BJ (cell line): ENCODE results near the gene ZNF782. TPM values are rescaled to one million over a fixed set of nuclear protein-coding genes. Genes with fewer than 3 reads are reported as not detected.
A peak's percentile ranks its signal among the peaks of the same experiment; 100 is the strongest.

Experiments
- CTCF ChIA-PET: fragments of 350-600 bp; formaldehyde crosslinking; extraction: SDS; loops from one replicate; lab custom pipeline; 2021; ENCODE audit warnings: antibody characterized with exemption, inconsistent platforms; lab: Yijun Ruan, JAX
- POLR2A ChIA-PET: fragments of 300-600 bp; sonication (Branson Sonifier 250); formaldehyde crosslinking; extraction: SDS; loops from one replicate; lab custom pipeline; 2021; ENCODE audit warnings: antibody characterized with exemption; lab: Charles Lee
- DNase-seq: peaks from one replicate; pipeline ENCODE4 v3.0.0-alpha.2; 2011; ENCODE audit warnings: low read depth
- H3K27me3 ChIP-seq: 2 replicates; pipeline ENCODE4 v1.6.0; 2011; ENCODE audit warnings: low read length; ENCODE audit not compliant: control insufficient read depth, insufficient read depth
- H3K36me3 ChIP-seq: 2 replicates; pipeline ENCODE4 v1.5.1; 2011; ENCODE audit warnings: low read length; ENCODE audit not compliant: control insufficient read depth, insufficient read depth
- H3K4me3 ChIP-seq: 2 replicates; pipeline ENCODE4 v1.5.1; 2011; ENCODE audit warnings: low read depth, mild to moderate bottlenecking, control low read depth, low read length
- CTCF ChIP-seq: IDR thresholded peaks from 2 replicates; pipeline ENCODE4 v1.5.1; 2011; ENCODE audit warnings: low read depth, mild to moderate bottlenecking, control low read depth, inconsistent platforms, low read length, moderate library complexity; ENCODE audit not compliant: insufficient read depth
- polyA plus RNA-seq: library from polyadenylated mRNA; depleted of rRNA; stranded (reverse); fragments of >200 nt; gene quantifications from 2 replicates; pipeline ENCODE4 v1.2.3, GENCODE V29; 2011

ZNF782 gene
- polyA plus RNA-seq, 1 experiment: 0.96 TPM

GRCh38 chr9:96859461-96860198, 5.3 kb upstream of the ZNF782 start:
- Histone ChIP-seq H3K36me3 (no peaks in the 10 kb centered on the region), H3K4me3 (no peak overlapping the region), H3K27me3 (no peaks in the 10 kb centered on the region)
- ChIA-PET POLR2A (no interaction called here), CTCF (interaction anchor here (0.6 to 3.8 kb wide), 7 partner anchors 8 to 844 kb away, joined by 3 to 35 read pairs (median 3); no protein-coding TSS in a partner anchor)
- no peak for TF ChIP-seq CTCF
- no peak for DNase-seq

GRCh38 chr9:96858670-96859069, 4.4 kb upstream of the ZNF782 start:
- ChIA-PET POLR2A (no interaction called here), CTCF (interaction anchor here (0.8 to 3.8 kb wide), 9 partner anchors 10 to 757 kb away, joined by 3 to 39 read pairs (median 15); no protein-coding TSS in a partner anchor)
- H3K4me3 ChIP-seq: no peak overlapping the region
- H3K36me3 ChIP-seq: no peaks in the 10 kb centered on the region
- no peak for TF ChIP-seq CTCF
- DNase-seq: no peak
- H3K27me3 ChIP-seq: no peaks in the 10 kb centered on the region

- Histone ChIP-seq H3K4me3 (no peak overlapping the region), H3K27me3 (no peaks in the 10 kb centered on the region), H3K36me3 (no peaks in the 10 kb centered on the region)
- no peak for DNase-seq
- ChIA-PET CTCF (interaction anchor here (0.8 to 3.8 kb wide), 8 partner anchors 11 to 758 kb away, joined by 3 to 39 read pairs (median 20); no protein-coding TSS in a partner anchor), POLR2A (no interaction called here)
- TF ChIP-seq CTCF: no peak
Observed at GRCh38 chr9:96858018-96858573, 3.8 kb upstream of the ZNF782 start.

- no peak for DNase-seq
- Histone ChIP-seq H3K36me3 (no peaks in the 10 kb centered on the region), H3K27me3 (no peaks in the 10 kb centered on the region), H3K4me3 (no peak overlapping the region)
- ChIA-PET POLR2A (no interaction called here), CTCF (interaction anchor here (0.6 to 3.8 kb wide), 30 partner anchors 8 to 759 kb away, joined by 3 to 39 read pairs (median 4); partner anchors contain the start of gene CTSV)
- peak; percentile 91 for TF ChIP-seq CTCF
Observed at GRCh38 chr9:96856363-96857286, 2.3 kb upstream of the ZNF782 start.
